GM19372 (cell line): ENCODE data around the gene ITPK1.
"Not testable (repeated sequence)": the region's sequence is repeated elsewhere in the genome, so short reads cannot be mapped to it uniquely, and the experiment has no call there.

Source experiments
- ATAC-seq: cut with Tn5 transposase; IDR thresholded peaks from one replicate; pipeline ENCODE4 v1.9.1; 2021; ENCODE audit warnings: mild to moderate bottlenecking, low read depth, moderate library complexity; ENCODE audit not compliant: unreplicated experiment

The ITPK1 gene

DNA sequence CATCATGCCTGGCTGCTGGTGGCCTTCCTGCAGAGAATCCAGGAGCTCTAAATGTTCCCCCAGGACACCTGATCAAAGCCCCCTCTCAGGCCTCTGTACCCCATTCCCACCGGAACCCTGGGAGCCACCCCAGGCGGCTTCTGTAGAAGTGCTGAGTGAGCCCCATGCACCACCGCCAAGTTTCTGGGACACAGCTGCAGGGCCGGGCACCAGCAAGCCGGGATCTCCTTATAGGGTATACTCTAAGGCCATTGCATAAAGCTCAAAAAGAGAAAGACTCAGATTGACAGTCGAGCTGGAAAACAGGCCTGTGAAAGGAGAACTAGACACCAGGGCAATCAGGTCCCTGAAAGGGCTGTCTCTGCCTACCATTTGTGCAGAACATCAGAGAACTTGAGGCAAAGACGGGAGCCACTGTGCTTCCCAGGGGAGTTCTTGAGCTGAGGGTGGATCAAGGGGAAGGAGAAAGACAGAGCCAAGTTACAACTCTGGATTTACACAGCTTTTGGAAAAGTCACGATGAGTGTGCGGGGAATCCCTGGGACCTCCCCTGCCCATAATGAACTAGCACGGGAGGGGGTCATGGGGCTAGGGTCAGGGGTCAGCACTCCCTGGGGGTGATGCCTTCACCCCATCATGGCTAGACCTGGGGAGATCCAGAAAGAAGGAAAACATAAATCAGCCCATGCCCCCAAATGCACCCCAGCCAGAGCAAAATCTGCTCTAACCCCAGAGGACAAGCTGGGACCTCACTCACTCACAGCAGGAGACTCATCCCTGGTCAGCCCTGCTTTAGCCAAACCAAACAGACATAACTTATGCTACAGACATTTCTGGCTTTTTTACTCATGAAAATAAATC lies 51.1 kb downstream of the ITPK1 start:
- no peak for ATAC-seq

DNA sequence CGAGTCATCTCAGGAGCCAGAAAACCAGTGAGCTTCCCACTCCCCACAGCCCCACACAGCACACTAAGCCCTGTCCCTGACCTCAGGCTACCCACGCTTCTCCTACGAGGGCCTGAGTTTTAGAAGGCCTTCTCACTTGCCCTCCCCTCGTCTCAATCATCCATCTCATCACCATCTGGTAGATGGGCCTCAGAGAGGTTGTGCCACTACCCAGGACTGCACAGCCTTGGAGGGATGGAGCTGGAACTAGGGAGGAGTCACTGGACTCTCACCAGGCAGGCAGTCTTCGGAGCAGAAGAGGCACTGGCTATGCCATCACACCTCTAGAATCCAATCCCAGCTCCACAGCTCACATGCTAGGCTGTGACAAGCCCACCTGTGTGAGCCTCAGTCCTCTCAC lies 52.3 kb downstream of the ITPK1 start:
- no peak for ATAC-seq

DNA sequence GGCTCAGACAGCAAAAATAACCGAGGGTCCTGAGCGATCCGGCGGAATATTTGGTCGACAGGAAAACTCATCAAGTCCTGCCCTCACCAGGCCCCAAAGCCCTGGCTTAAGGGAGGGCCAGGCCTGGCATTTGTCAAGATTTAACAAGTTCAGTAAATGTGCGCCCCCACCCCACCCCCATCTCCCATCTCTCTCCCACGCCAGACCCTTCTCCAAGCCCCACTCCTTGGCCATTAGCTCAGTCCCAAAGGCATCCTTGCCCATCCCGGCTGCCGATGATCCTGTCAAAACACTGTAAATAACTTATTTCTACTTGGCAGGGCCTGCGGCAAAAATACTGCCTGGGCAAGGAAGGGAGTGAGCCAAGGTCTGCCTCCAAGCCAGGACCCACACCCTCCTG lies 52.8 kb downstream of the ITPK1 start:
- no peak for ATAC-seq

DNA sequence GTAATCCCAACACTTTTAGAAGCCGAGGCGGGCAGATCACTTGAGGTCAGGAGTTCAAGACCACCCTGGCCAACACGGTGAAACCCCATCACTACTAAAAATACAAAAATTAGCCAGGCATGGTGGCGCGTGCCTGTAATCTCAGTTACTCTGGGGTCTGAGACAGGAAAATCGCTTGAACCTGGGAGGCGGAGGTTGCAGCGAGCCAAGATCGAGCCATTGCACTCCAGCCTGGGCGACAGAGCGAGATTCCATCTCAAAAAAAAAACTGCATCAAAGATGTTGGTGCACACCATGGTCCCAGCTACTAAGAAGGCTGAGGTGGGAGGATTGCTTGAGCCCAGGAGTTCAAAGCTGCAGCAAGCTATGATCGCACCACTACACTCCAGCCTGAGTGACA lies 53.7 kb downstream of the ITPK1 start:
- ATAC-seq: not testable (repeated sequence)

DNA sequence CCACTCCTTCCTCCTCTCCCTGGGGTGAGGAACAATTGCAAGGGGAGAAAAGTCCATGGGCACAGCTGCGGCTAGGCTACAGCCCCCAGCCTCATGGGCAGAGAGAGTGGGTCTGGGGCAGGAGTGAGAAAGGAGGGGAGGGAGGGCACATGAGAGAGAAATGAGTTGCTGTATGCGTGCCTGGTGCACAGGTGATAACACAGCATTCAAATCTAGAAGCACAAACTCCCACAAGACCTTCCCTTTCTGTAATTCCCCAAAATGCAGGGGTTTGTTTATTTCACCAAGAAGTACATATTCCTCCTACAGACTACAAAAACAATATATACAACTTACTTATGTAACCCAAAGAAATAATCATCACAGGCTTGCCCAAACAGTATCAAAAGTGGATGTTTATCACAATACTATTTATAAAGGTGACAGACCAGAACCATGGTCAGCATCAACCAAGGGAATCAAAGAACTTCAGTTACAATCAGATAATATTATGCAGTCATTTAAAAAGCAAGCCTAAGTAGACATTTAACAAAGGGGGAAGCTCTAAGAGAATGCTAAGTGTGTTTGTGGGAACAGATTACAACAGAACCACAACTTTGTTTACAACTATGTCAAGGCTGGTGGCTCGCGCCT lies 54.2 kb downstream of the ITPK1 start:
- ATAC-seq: no peak

DNA sequence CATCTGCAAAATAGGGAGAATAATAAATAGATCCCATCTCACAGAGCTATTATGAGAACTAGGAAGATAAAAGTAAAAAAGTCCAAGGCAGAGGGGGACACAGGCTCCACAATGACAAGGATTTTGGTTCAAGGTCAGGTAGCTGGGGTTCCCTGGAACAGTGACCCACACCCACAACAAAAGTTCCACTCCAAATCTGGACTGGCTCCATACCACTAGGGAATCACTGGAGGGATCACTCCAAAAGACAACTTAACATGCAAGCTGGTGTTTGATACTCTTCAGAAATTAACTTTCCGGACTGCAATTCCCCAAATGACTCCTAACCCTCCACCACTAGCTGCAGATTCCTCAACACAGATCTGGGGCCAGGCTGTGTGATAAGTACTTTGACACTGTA lies 54.9 kb downstream of the ITPK1 start:
- no peak for ATAC-seq

DNA sequence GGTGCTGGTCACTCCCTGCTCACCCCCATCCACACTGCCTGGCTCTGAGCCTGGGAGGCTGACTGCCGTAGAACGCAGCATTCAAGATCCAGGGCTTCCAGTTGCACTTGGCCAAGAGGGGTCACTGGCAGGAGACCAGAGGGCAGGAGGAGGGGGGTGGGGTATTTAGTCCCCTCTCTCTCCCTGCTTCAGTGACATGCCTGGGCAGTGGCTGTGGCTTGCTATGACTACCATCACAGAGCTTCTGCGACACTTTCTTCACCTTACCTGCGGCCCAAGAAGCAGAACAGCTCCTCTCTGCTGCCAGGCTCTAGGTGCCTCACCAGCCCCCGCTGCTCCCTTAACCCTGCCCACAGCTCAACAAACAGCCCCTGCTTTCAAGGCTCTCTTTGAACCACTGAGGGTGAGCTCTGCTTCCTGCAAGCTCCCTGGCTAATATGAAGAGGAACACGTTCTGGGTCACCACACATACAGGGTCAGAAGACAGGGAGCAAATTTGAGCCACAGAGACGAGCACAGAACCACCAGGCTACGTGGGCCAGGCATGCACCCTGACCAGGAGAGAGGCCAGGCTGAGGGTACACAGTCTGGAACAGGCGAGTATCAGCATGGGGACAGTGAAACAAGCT lies 55.7 kb downstream of the ITPK1 start:
- ATAC-seq: no peak

DNA sequence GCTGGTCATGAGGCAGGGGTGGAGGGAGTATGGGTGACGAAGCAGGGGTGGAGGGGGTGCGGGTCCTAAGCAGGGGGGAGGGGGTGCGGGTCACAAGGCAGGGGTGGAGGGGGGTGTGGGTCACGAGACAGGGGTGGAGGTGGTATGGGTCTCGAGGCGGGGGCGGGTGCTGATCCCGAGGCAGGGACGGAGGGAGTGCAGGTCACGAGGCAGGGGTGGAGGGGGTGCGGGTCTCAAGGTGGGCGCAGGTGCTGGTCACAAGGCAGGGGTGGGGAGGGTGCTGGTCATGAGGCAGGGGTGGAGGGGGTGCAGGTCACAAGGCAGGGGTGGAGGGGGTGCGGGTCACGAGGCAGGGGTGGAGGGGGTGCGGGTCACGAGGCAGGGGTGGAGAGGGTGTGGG lies 56.5 kb downstream of the ITPK1 start:
- no peak for ATAC-seq

DNA sequence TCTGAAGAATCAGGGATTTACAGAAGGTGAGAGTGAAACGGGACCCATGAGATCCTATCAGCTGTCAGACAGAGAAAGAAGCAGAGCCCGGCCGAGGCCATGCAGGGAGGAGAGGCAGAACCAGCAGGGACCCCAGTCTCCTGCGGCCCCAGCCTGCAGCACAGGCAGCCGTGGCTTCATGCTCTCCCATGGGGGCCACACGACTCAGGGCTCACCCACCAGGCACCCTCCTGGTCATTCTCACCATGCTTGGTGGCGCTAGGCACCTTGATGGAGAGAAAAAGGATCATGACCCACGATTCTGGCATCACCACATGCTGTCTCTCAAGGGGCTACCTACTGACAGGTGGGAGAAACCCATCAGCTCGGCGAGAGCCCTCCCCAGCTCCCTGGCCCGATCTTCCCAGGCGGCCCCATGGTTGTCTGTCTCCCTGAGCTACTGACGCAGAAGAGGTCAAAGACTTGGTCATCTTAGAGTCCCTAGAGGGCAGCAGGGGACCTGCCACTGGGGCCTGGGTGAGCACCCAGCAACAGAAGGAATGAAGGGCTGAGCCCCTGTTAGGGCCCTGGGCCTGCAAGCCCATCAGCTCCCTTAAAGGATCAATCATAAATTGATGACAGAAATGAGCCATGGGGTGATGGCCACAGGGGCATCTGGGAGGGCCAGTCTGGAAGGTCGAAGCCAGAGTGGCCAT lies 58.0 kb downstream of the ITPK1 start:
- no peak for ATAC-seq

DNA sequence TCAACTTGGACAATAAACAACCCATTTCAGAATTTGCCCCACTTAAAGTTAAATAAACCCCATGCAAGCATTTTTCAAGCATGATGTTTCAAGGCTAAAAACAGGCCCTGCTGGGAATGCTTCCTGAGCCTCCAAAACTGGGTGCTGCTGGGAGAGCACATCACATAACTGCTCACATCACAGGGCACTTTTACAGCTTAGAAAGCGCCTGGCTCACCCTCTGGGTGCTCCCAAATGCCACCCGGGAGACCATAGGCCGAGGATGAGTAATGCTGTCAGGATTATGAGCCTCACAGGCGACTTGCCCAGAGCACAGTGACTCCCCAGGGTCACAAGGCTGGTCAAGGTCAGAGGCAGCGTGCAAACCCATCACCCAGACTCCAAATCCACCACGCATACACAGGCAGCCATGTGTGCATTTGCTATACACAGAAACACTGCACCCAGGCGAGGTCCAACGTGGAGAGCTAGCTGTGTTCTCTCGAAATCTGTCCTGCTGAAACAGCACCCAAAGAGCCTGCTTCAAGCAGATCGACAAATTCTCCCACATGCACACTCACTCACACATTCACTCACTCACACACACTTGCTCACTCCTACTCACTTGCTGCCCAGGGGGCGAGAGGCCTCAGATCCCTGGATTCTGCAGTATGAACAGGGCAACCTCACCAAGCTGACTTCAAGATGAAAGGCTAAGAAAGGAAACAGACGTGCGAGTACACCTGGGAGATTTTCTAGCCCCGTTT lies 58.7 kb downstream of the ITPK1 start:
- no peak for ATAC-seq

DNA sequence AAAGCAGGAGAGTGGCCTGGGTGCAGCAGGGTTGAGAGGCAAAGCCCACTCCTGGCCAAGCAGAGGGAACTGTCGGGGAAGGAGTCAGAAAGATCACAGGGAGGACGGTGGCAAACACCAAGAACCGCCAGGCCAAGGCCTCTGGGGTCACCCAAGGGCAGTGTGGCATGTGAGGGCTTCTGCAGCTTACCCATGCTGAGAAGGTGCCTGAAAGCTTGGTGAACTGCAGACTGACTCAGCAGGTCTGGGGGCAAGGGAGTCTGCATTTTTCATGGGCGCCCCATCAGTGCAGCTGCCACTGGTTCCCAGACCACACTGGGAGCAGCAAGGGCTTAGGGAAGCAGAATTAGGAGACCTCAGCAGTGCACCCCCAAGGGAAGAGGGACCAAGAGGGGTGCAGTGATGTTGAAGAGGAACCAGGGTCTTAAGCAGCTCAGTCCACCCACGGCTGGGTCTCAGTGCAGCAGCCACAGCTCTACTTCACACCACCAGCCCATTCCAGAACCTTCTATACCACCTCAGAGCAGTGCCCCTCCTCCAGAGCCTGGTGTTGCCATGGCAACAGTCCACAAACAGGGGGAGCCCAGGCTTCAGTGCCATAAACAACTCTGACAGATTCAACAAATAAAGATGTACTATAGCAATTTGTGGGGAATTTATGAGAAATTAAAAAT lies 59.4 kb downstream of the ITPK1 start:
- no peak for ATAC-seq

DNA sequence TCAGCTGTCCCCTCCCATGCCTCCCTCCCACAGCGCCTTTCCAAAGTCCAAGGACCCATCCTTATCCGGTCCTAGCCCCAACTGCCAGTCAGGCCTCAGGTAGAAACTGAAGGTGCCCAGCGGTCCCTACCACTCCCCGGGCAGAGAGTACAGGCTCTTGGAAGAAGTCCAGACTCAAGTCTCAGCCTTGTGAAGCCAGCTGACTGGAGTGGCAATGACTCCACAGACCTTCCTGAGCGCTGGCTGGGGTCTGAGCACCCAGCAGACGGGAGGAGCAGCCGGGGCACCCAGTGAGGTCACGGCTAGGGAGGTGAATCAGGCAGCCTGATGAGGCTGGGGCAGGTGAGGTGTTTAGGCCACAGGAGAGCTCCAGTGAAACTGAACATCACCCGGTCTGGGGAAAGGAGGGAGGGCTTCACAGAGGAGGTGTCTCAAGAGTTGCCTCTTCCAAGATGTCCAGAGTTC lies 60.0 kb downstream of the ITPK1 start:
- no peak for ATAC-seq

DNA sequence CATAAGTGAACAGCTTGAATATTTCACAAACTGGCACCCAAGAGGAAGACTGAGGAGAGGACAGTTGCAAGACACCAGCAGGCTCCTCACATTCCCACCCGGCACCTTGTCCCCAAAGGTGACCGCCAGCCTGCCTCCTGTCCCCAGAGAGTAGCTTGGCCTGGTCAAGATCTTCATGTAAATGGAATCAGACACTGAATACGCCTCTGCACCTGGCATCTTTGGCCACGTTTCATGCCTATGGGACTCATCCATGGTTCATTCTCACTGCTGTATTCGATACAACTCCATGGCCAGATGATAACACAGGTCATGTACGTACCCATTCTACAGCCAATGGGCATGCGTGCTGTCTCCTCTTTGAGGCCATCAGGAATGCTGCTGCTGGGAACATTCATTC lies 60.8 kb downstream of the ITPK1 start:
- ATAC-seq: no peak

DNA sequence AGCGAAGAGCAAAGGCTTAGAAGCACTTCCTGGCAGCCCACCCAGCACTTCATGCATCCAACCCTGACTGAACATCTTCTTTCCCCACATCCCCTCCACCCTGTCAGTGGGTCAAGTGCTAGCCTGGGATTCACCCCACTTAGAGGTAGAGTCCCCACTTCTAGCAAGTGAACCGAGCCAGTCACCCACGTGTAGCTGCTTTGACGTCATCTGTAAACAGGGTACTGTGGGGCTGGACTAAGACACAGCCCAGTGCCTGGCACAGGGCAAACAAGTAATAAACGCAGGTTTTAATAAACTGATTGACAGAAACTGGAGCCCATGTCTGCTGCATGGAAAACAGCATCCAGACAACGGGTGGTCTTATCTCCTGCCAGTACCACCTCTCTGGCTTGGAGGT lies 61.7 kb downstream of the ITPK1 start:
- no peak for ATAC-seq

DNA sequence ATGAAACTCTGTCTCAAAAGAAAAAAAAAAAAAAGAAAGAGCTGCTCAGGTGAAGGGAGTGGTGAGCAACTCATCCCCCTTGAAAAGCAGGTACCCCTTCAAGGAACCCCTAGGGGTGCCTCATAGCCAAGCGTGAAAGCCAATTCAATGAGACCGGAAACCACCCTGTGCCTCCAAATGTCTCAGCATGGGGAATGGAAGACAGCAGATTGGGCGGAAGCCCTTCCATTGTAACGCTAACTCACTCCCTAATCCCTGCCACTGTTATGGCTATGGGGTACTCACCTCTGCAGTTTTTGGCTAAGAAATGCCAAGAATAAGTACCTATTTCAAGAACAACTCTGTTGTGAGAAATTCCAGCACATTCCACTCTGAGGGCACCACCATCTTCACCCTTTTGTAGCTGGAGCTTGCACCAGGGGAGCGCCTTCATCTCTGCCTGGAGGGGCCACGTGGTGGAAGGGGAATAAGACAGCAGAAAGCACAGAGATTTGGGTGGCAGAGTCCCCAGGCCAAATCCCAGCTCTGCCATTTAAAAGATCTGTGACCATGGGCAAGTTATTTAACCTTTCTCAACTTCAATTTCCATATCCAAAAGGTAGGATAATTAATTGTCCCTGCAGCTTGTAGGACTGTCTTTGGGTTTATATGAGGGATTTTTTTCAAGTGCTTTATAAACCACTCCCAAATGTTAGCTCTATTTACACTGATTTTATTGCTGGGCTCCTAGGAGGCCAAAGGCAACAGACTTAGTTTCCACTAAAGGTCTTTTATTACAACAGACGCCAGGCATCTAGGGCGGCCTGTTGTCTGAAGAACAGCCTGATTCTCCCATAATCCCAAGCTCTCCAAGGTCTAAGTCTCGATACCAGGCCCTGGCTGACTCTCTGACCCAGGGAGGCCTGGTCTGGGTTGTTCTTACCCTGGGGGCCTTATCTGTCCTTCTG lies 63.9 kb downstream of the ITPK1 start:
- no peak for ATAC-seq

DNA sequence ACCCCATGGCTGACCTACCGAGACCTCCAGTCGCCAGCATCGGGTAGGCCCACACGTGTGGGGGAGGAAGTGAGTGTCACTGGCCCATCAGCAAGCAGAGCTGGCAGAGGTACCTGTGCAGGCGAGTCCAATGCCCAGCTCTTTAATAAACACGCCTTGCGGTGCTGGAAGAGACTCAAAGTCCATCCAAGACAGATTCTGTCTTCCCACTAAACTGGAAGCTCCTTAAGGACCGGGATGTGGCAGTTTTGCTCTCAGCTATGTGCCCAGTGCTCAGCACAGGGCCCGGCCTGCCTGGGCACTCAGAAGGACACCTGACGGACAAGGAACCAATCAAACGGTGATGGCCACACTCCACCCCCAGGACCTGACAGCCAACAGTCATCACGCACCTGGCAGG lies 65.0 kb downstream of the ITPK1 start:
- ATAC-seq: no peak

DNA sequence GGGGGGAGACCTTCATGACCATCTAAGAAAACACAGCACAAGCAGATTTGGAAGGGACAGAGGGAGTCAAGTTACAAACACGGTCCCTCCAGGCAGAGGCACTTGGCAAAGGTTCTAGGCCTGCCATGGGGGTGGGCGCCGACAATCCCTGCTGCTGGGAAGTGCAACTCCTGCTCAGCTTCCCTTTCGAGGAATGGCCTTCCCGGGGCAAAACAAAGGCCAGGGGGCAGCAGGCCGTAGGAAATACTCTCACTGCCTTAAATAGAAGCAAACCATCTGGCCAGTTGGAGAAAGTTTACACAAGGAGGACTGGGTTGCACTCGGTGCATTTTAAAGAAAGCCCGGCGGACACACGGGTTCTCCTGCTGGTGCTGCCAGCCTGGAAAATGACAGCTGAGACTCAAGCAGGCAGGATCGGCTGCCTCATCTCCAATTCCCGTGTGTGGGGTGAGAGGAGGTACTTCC lies 65.8 kb downstream of the ITPK1 start:
- no peak for ATAC-seq

DNA sequence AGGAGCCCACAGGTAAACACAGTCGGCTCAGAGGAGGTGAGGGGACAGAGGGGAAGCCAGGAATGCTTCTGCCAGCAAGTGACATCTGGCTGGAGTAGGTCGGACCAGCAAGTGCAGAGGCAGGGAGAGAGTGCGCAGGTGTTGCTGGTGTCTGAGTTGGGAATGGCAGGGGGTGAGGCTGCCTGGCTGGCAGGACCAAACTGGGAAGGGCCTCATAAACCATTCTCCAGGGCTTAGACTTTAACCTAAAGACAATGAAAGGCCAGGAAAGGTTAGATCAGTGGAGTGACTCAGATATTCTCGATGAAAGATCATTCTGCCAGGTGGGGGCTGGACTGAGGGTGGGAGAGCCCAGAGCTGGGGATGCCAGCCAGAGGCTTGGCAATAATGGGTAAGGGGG lies 66.4 kb downstream of the ITPK1 start:
- ATAC-seq: no peak

DNA sequence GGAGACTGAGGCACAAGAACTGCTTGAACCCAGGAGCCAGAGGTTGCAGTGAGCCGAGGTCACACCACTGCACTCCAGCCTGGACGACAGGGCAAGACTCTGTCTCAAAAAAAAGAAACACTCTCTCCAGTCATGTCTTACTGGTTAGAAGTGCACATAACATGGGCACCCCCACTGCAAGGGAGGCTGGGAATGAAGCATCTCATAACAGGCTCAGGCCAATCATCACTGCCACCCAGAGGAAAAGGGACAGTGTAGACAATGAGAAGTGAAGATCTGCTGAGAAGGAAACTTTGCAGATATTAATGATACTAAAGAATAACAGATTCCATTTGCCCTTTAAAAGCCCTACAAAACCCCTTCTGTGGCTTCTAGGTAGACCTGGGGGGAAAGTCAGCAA lies 66.9 kb downstream of the ITPK1 start:
- no peak for ATAC-seq
